ENCODE measurements around the gene IL13. TPM values are rescaled to one million over a fixed set of nuclear protein-coding genes. Genes with fewer than 3 reads are reported as not detected.
"Not testable (repeated sequence)": the region's sequence is repeated elsewhere in the genome, so short reads cannot be mapped to it uniquely, and the experiment has no call there.

Gene IL13
- not detected in 2 replicates for total RNA-seq (2014; rRNA removed; shearing (Covaris generic); ENCODE audit: low replicate concordance)

GRCh38 chr5:132657676-132658380 lies at the start of gene IL13:
IL13 (plus strand) TSS chr5:132658173; CDS start chr5:132658187, 14 bp downstream.
- no peak for DNase-seq (ENCODE audit: low read depth)
- in situ Hi-C loops (cut with HindIII; ENCODE audit: low pct_unique_long_range_greater_than_20kb, low sequenced_read_pairs), result no loop called here

- in situ Hi-C loops (cut with HindIII; ENCODE audit: low pct_unique_long_range_greater_than_20kb, low sequenced_read_pairs), result no loop called here
- DNase-seq (ENCODE audit: low read depth), result no peak
These were observed 46.0 kb upstream of the IL13 start for GRCh38 chr5:132611965-132612364.

GRCh38 chr5:132612846-132613245 lies 45.1 kb upstream of the IL13 start:
- in situ Hi-C loops (cut with HindIII; ENCODE audit: low pct_unique_long_range_greater_than_20kb, low sequenced_read_pairs), result no loop called here
- DNase-seq (ENCODE audit: low read depth), result no peak

- DNase-seq (ENCODE audit: low read depth), result no peak
- in situ Hi-C loops (cut with HindIII; ENCODE audit: low pct_unique_long_range_greater_than_20kb, low sequenced_read_pairs), result no loop called here
These were observed 36.3 kb upstream of the IL13 start for GRCh38 chr5:132621699-132622098.

- in situ Hi-C loops (cut with HindIII; ENCODE audit: low pct_unique_long_range_greater_than_20kb, low sequenced_read_pairs), result no loop called here
- DNase-seq (ENCODE audit: low read depth), result peak; percentile 60
These were observed 35.4 kb upstream of the IL13 start for GRCh38 chr5:132622608-132623007.

GRCh38 chr5:132627470-132627869 lies 30.5 kb upstream of the IL13 start:
- in situ Hi-C loops (cut with HindIII; ENCODE audit: low pct_unique_long_range_greater_than_20kb, low sequenced_read_pairs), result no loop called here
- DNase-seq (ENCODE audit: low read depth), result no peak

- no peak for DNase-seq (ENCODE audit: low read depth)
- in situ Hi-C loops (cut with HindIII; ENCODE audit: low pct_unique_long_range_greater_than_20kb, low sequenced_read_pairs), result no loop called here
These were observed 29.2 kb upstream of the IL13 start for GRCh38 chr5:132628814-132629213.

- DNase-seq (ENCODE audit: low read depth), result no peak
- in situ Hi-C loops (cut with HindIII; ENCODE audit: low pct_unique_long_range_greater_than_20kb, low sequenced_read_pairs), result no loop called here
These were observed 28.6 kb upstream of the IL13 start for GRCh38 chr5:132629230-132629944.

GRCh38 chr5:132633587-132633986 lies 24.4 kb upstream of the IL13 start:
- in situ Hi-C loops (cut with HindIII; ENCODE audit: low pct_unique_long_range_greater_than_20kb, low sequenced_read_pairs); DNase-seq (ENCODE audit: low read depth): not testable (repeated sequence)

GRCh38 chr5:132635873-132636272 lies 22.1 kb upstream of the IL13 start:
- in situ Hi-C loops (cut with HindIII; ENCODE audit: low pct_unique_long_range_greater_than_20kb, low sequenced_read_pairs), result no loop called here
- DNase-seq (ENCODE audit: low read depth), result no peak

GRCh38 chr5:132637241-132637640 lies 20.7 kb upstream of the IL13 start:
- no peak for DNase-seq (ENCODE audit: low read depth)
- in situ Hi-C loops (cut with HindIII; ENCODE audit: low pct_unique_long_range_greater_than_20kb, low sequenced_read_pairs), result no loop called here

- no peak for DNase-seq (ENCODE audit: low read depth)
- in situ Hi-C loops (cut with HindIII; ENCODE audit: low pct_unique_long_range_greater_than_20kb, low sequenced_read_pairs), result no loop called here
These were observed 18.3 kb upstream of the IL13 start for GRCh38 chr5:132639706-132640130.

GRCh38 chr5:132640613-132641012 lies 17.4 kb upstream of the IL13 start:
- in situ Hi-C loops (cut with HindIII; ENCODE audit: low pct_unique_long_range_greater_than_20kb, low sequenced_read_pairs), result no loop called here
- no peak for DNase-seq (ENCODE audit: low read depth)

GRCh38 chr5:132641241-132641723 lies 16.7 kb upstream of the IL13 start:
- no peak for DNase-seq (ENCODE audit: low read depth)
- in situ Hi-C loops (cut with HindIII; ENCODE audit: low pct_unique_long_range_greater_than_20kb, low sequenced_read_pairs), result no loop called here

- in situ Hi-C loops (cut with HindIII; ENCODE audit: low pct_unique_long_range_greater_than_20kb, low sequenced_read_pairs), result no loop called here
- DNase-seq (ENCODE audit: low read depth), result no peak
These were observed 16.1 kb upstream of the IL13 start for GRCh38 chr5:132641841-132642240.

GRCh38 chr5:132644177-132644576 lies 13.8 kb upstream of the IL13 start:
- in situ Hi-C loops (cut with HindIII; ENCODE audit: low pct_unique_long_range_greater_than_20kb, low sequenced_read_pairs), result no loop called here
- DNase-seq (ENCODE audit: low read depth), result no peak

- in situ Hi-C loops (cut with HindIII; ENCODE audit: low pct_unique_long_range_greater_than_20kb, low sequenced_read_pairs), result no loop called here
- no peak for DNase-seq (ENCODE audit: low read depth)
These were observed 11.2 kb upstream of the IL13 start for GRCh38 chr5:132646583-132647266.

- no peak for DNase-seq (ENCODE audit: low read depth)
- in situ Hi-C loops (cut with HindIII; ENCODE audit: low pct_unique_long_range_greater_than_20kb, low sequenced_read_pairs), result no loop called here
These were observed 10.5 kb upstream of the IL13 start for GRCh38 chr5:132647473-132647872.

- no peak for DNase-seq (ENCODE audit: low read depth)
- in situ Hi-C loops (cut with HindIII; ENCODE audit: low pct_unique_long_range_greater_than_20kb, low sequenced_read_pairs), result no loop called here
These were observed 9.6 kb upstream of the IL13 start for GRCh38 chr5:132648355-132648754.
